GM12878 (cell line): Measurements from ENCODE around the gene PLEKHA5.

Source experiments
- CHD1 ChIP-seq: IDR thresholded peaks from 2 replicates; pipeline ENCODE4 v1.6.1; 2012; ENCODE audit warnings: low read depth, low read length, improper control_type of control experiment
- POLR2AphosphoS5 ChIP-seq: IDR thresholded peaks from 2 replicates; pipeline ENCODE4 v1.6.1; 2011; ENCODE audit warnings: mild to moderate bottlenecking, low read length, inconsistent platforms
- SMAD5 ChIP-seq: IDR thresholded peaks from 2 replicates; pipeline ENCODE4 v1.6.1; 2016; ENCODE audit warnings: antibody characterized with exemption, low read depth
- TCF3 ChIP-seq: IDR thresholded peaks from 2 replicates; pipeline ENCODE4 v1.6.1; 2012; ENCODE audit warnings: low read depth, mild to moderate bottlenecking, low read length, borderline replicate concordance; ENCODE audit not compliant: insufficient read depth
- YY1 ChIP-seq: IDR thresholded peaks from 2 replicates; pipeline ENCODE4 v1.6.1; 2011; ENCODE audit warnings: low read depth, mild to moderate bottlenecking, low read length
- ZBTB33 ChIP-seq: fragments of 450-650 bp; IDR thresholded peaks from 2 replicates; pipeline ENCODE4 v1.6.1; 2017; ENCODE audit warnings: mild to moderate bottlenecking

- TF ChIP-seq ZBTB33 (no peak), CHD1 (no peak), POLR2AphosphoS5 (no peak), TCF3 (no peak), SMAD5 (no peak), YY1 (no peak)
These were observed 202.7 kb downstream of the PLEKHA5 start for GRCh38 chr12:19332196-19332595.
